H4 (cell line): ENCODE data around the gene ANXA5. TPM values are rescaled to one million over a fixed set of nuclear protein-coding genes. Genes with fewer than 3 reads are reported as not detected.
"Not testable (repeated sequence)": the region's sequence is repeated elsewhere in the genome, so short reads cannot be mapped to it uniquely, and the experiment has no call there.

Experiments used
- DNase-seq: peaks from one replicate; pipeline ENCODE4 v3.0.0-alpha.2; 2015; ENCODE audit warnings: low spot score
- total RNA-seq: library from RNA; depleted of rRNA; stranded (reverse); fragments of >200 nt; shearing (Covaris generic); gene quantifications from 2 replicates; pipeline ENCODE4 v1.2.3, GENCODE V29; 2014; rRNA removed

The ANXA5 gene
- 734 and 836 TPM in 2 replicates for total RNA-seq

DNA sequence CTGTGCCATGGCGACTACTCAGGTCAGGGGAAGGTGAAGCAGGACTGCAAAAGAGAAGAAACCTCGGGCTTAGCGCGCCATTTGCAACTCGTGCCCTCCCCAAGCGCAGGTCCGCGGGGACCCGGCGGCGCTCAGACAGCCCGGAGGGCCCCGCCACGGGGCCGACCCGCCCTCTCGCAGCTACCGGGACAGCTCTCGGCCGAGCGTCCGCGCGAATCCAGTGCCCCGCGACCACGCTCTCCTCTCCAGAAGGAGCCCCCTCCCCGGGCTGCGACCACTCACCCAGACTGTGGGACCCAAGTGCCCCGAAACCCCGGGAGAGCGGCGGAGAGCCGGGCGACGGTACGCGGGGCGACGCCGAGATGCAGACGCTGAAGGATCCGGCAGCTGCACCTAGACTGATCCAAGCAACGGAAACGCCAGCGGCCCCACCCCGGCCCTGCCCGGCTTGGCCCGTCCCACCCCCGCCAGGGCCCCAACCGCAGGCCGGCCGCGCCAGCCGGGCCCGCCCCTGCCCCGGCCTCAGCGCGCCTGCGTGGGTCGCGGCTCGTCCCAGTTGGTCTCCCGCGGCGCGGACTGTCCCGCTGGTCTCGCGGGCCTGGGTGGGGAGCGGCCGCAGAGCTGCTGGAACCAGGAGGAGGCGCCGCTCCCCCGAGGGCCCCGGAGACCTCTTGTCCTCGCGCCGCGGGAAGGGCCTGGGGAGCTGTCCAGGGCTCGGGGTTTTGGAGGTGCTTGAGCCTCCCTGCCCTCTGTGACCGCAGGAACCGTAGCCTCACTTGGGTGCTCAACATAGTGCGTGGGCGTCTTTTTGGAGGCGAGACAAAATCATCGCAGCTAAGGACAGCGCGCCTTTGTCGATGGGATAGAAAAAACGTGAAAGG is at the start of gene ANXA5:
ANXA5 (minus strand) TSS at position 400 of the 881 bp plus-strand sequence; CDS start at position 9, 391 bp downstream.
- DNase-seq: peak; percentile 72

- DNase-seq: no peak
These were observed 46.0 kb upstream of the ANXA5 start for GRCh38 chr4:121742794-121743193.

GRCh38 chr4:121741751-121742150 is 45.0 kb upstream of the ANXA5 start:
- DNase-seq: no peak

GRCh38 chr4:121740796-121741409 is 44.1 kb upstream of the ANXA5 start:
- DNase-seq: no peak

GRCh38 chr4:121739575-121739974 is 42.8 kb upstream of the ANXA5 start:
- no peak for DNase-seq

DNA sequence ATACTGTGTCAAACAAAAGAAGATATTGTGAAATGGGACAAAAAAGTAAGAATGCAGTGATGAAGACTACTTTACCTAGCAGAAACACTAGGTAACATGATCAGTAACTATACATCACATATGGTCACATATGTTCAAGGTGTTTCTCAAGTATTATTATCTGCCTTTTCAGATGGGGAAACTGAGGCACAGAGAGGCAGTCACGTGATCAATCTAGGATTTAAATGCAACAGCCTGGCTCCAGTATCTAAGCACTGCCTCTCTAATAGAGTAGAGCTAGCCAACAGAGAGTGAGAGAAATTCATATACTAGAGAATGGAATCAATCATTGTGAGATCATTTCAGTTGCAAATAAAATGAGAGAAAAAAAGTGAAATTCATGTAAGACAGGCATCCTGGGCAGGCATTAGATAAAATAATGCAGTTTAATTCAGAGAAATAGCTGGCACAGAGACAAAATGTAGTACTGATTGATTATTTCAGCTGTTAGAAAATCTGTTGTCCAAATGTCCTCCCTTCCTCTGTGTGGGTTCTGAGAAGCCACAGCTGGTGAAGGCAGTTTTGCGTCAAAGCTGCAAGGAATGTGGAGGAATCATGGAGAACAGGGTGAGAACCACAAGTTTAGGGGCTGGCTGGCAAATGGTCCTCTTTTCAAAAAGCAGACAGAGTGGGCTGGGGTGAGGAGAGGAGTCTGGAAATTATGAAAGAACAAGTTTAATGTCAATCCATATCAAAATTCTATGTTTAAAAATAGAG is 42.2 kb upstream of the ANXA5 start:
- no peak for DNase-seq

GRCh38 chr4:121737846-121738554 is 41.2 kb upstream of the ANXA5 start:
- DNase-seq: no peak

DNA sequence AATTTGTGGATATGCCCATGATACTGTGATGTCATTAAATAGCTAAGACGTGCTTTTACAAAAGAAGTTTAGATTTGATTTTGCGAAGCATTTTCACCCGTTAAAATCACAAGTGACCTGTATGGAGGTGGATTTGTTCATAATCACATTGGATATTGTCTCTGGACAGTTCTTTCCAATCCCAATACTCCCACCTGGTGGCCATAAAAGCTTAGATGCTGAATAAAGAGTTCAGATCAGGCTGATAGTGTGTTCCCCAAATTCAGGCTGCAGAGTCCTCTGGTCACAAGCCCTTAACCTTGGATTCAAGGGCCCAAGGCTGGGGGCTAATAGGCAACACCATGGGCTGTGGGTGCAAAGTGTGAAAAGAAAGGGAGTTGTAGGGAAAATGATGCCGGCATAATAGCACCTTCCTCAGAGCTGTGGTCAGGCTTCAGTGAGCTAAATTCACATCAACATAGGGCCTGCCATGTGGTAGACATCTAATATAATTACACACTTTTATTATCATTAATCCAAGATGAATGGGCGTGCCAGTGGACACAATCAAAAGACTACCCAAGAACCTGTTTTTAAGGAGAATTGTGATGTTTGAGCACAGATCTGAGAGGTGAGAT is 40.1 kb upstream of the ANXA5 start:
- peak; percentile 48 for DNase-seq

DNA sequence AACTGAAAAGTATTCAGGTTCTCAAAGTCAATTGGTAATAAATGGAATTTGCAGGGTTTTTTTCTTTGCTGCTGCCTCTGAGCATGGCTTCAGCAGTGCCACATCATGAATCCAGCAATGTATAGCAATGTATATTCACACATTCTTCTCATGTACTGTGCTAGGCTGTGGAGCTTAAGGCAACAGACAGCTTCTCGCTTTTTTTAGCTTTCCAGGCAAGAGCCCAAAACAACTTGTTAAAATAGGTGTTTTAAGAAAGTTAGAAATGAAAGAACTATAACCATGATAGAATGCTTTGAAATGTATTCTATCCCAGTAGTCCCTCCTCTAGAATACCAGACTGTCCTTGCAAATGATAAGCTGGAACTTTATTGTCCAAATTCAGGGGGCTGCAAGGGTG is 37.8 kb upstream of the ANXA5 start:
- no peak for DNase-seq

GRCh38 chr4:121733942-121734341 is 37.2 kb upstream of the ANXA5 start:
- no peak for DNase-seq

DNA sequence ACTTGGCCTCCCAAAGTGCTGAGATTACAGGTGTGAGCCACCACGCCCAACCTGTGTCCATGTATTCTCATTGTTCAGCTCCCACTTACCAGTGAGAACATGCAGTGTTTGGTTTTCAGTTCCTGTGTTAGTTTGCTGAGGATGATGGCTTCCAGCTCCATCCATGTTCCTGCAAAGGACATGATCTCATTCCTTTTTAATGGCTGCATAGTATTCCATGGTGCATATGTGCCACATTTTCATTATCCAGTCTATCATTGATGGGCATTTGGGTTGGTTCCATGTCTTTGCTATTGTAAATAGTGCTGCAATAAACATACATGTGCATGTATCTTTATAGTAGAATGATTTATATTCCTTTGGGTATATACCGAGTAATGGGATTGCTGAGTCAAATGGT is 33.0 kb upstream of the ANXA5 start:
- not testable (repeated sequence) for DNase-seq

DNA sequence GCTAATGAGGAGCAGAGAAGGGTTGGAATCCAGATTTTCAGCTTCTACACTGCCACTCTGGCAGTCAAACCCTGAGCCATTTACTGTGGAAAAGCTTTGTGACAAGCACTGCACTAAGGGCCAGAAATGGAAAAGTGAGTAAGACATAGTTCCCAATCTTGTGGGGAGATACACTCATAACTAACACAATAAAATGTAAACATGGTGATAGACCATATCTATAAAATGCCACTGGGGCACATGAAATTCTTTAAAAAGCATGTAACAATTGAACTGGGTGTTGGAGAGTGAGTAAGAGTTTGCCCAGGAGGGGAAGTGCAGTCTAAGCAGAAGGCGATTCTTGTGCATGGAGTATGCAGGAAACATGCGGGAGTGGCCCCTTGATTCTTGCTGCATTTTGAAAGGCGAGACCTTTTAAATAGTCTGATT is 32.0 kb upstream of the ANXA5 start:
- peak; percentile 71 for DNase-seq

DNA sequence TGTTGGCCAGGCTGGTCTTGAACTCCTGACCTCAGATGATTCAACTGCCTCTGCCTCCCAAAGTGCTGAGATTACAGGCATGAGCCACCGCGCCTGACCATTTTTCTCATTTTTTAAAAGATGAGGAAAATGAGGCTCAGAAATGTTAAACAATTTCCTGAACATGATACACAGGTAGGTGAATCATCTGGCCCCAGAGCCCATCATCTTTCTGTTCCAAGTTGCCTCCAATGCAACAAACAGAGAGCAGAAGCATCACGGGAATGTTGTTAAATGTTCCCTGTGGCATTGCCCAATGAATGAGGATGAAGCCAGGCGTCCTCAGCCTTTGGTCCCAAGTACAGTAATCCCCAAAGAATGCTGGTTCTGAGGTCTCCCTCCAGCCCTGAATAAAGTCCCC is 31.3 kb upstream of the ANXA5 start:
- DNase-seq: peak; percentile 53

DNA sequence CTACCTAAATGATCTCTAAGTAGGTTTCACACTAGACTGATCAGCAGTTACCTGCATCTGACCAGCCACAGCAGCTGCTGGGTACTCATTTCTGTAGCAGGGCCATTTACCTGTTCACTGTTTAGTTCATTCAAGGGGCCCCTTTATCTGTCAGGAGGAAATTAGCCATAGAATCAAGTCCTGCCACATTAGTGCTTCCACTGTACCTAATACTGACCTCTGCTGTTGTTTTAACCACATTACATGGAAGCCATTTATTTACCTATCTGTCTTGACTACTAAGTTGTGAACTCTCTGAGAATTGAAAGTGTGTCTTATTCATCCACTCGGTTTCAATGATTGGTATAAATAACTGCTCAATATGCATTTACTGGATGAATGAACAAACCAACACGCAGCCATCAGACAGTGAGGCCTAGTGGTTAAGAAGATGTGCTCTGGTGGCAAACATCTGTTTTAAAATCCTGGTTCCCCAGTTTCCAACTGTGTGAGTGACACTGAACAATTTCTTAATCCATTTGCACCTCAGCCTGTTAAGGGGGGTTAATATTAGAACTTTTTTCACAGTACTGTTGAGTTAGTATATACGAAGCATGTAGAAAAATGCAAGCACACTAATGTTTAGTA is 30.0 kb upstream of the ANXA5 start:
- DNase-seq: peak; percentile 64

- no peak for DNase-seq
These were observed 27.9 kb upstream of the ANXA5 start for GRCh38 chr4:121724671-121725070.

GRCh38 chr4:121721700-121722099 is 24.9 kb upstream of the ANXA5 start:
- no peak for DNase-seq

DNA sequence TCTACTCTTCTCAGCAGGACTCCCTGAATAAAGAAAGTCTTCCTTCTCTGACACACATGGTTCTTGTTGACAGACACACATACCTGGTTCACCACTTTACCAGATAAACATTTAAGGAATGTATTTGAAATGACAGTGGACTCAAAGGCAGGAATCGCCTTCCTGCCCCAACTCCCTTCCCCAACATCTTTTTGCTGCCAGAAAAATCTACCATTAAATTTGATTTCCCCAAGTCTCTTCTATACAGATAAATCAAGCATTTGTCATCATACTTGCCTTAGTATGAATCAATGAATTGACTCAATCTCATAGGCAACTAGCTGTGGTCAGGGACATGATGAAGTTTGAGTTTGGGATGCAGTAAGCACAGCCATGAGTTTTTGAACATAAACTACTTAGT is 23.3 kb upstream of the ANXA5 start:
- DNase-seq: no peak

- DNase-seq: no peak
These were observed 21.0 kb upstream of the ANXA5 start for GRCh38 chr4:121717680-121718237.

GRCh38 chr4:121714548-121714947 is 17.8 kb upstream of the ANXA5 start:
- DNase-seq: no peak

DNA sequence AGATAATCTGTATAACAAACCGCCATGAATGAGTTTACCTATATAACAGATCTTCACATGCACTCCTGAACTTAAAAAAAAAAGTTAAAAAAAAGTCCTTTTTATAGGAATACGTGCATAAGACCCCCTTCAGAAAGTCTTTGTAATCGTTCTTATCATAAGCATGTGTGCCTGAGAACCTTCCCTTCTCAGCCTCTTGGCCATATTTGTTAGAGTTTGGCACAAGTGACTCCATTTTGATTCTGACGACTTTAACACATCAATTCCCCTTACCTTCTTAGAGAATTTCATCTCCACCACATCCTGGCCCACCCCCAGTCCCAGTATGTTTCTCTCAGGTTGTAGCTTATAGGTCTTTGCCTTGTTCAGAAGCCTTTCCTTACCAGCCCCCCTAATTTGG is 16.0 kb upstream of the ANXA5 start:
- DNase-seq: no peak
